ENCODE measurements around the gene WDR33.

GRCh38 chr2:127662937-127663565 lies 147.9 kb downstream of the WDR33 start:
- TF ChIP-seq POLR2A (IDR thresholded peaks at IDR 0.05; ENCODE audit: low read depth, low read length) (no peak), POLR2AphosphoS5 (IDR thresholded peaks at IDR 0.05; ENCODE audit: low read depth, low read length) (no peak), TAF1 (IDR thresholded peaks at IDR 0.05; ENCODE audit: low read depth, low read length) (no peak), SPI1 (IDR thresholded peaks at IDR 0.05; ENCODE audit: low read depth, low read length) (no peak)
